Hepatic stellate cell (primary cell): ENCODE data around the gene TMEM212.
"Not testable (repeated sequence)": the region's sequence is repeated elsewhere in the genome, so short reads cannot be mapped to it uniquely, and the experiment has no call there.

Experiments used
- DNase-seq: peaks from one replicate; pipeline ENCODE4 v3.0.0; 2011; ENCODE audit warnings: low spot score

Gene TMEM212

GRCh38 chr3:171835116-171835515 lies 8.0 kb upstream of the TMEM212 start:
- DNase-seq, result no peak

- no peak for DNase-seq
Measured at GRCh38 chr3:171835613-171836012, 7.5 kb upstream of the TMEM212 start.

GRCh38 chr3:171836855-171837254 lies 6.3 kb upstream of the TMEM212 start:
- no peak for DNase-seq

GRCh38 chr3:171837698-171838097 lies 5.5 kb upstream of the TMEM212 start:
- DNase-seq, result no peak

GRCh38 chr3:171838218-171838720 lies 4.9 kb upstream of the TMEM212 start:
- peak; percentile 52 for DNase-seq

- DNase-seq, result no peak
Measured at GRCh38 chr3:171839270-171839669, 3.9 kb upstream of the TMEM212 start.

GRCh38 chr3:171840445-171840810 lies 2.7 kb upstream of the TMEM212 start:
- no peak for DNase-seq

- no peak for DNase-seq
Measured at GRCh38 chr3:171840811-171841619, 2.1 kb upstream of the TMEM212 start.

GRCh38 chr3:171841620-171842000 lies 1.5 kb upstream of the TMEM212 start:
- DNase-seq, result no peak

- DNase-seq, result no peak
Measured at GRCh38 chr3:171844873-171845272, 1.7 kb downstream of the TMEM212 start.

GRCh38 chr3:171845481-171846284 lies 2.5 kb downstream of the TMEM212 start:
- no peak for DNase-seq

GRCh38 chr3:171846597-171846996 lies 3.4 kb downstream of the TMEM212 start:
- DNase-seq, result no peak

- no peak for DNase-seq
Measured at GRCh38 chr3:171847133-171847532, 4.0 kb downstream of the TMEM212 start.

GRCh38 chr3:171847595-171848259 lies 4.6 kb downstream of the TMEM212 start:
- no peak for DNase-seq

GRCh38 chr3:171849617-171850319 lies 6.6 kb downstream of the TMEM212 start:
- DNase-seq, result no peak

- DNase-seq, result no peak
Measured at GRCh38 chr3:171850320-171850959, 7.3 kb downstream of the TMEM212 start.

- DNase-seq, result no peak
Measured at GRCh38 chr3:171850960-171851659, 8.0 kb downstream of the TMEM212 start.

- DNase-seq, result no peak
Measured at GRCh38 chr3:171851660-171852058, 8.5 kb downstream of the TMEM212 start.

GRCh38 chr3:171854649-171855305 lies 11.6 kb downstream of the TMEM212 start:
- DNase-seq, result no peak

GRCh38 chr3:171858770-171859169 lies 15.6 kb downstream of the TMEM212 start:
- not testable (repeated sequence) for DNase-seq
